GM12878 (cell line): Measurements from ENCODE around the gene USP34.

Experiments used
- ATF3 ChIP-seq: IDR thresholded peaks from 2 replicates; pipeline ENCODE4 v1.6.1; 2011; ENCODE audit warnings: low read depth, mild to moderate bottlenecking, low read length, moderate library complexity, borderline replicate concordance; ENCODE audit errors: extremely low read depth
- CTCF ChIP-seq, 3 experiments: IDR thresholded peaks in 2 of 3; conservative IDR thresholded peaks in 1 of 3; 2 replicates each; pipeline ENCODE4 v1.5.1; 2011; ENCODE audit warnings: low read depth in 3 of 3, low read length in 3 of 3, mild to moderate bottlenecking in 3 of 3, control low read depth in 2 of 3, moderate library complexity in 2 of 3, inconsistent platforms in 1 of 3, mixed read lengths in 1 of 3; ENCODE audit not compliant: control insufficient read depth in 2 of 3, insufficient read depth in 1 of 3; ENCODE audit errors: extremely low read depth in 1 of 3
- EP300 ChIP-seq, 2 experiments: fragments of 150-350 bp in 1 of 2; IDR thresholded peaks; 2 replicates each; pipeline ENCODE4 v1.6.1; 2011 to 2012; ENCODE audit warnings: low read depth in 2 of 2, low read length in 2 of 2, borderline replicate concordance in 1 of 2, improper control_type of control experiment in 1 of 2, inconsistent platforms in 1 of 2; ENCODE audit not compliant: control insufficient read depth in 1 of 2
- ETV6 ChIP-seq, 2 experiments: fragments of 450-650 bp in 1 of 2; IDR thresholded peaks in 1 of 2; conservative IDR thresholded peaks in 1 of 2; 2 replicates each; pipeline ENCODE4 v1.6.1; 2014; ENCODE audit warnings: antibody characterized with exemption in 1 of 2, borderline replicate concordance in 1 of 2, low read depth in 1 of 2, mild to moderate bottlenecking in 1 of 2, moderate library complexity in 1 of 2
- HDAC2 ChIP-seq: fragments of 200-600 bp; sonication (generic); IDR thresholded peaks from 2 replicates; pipeline ENCODE4 v1.6.1; 2017
- JUND ChIP-seq: IDR thresholded peaks from 2 replicates; pipeline ENCODE4 v1.6.1; 2012; ENCODE audit warnings: low read depth, mild to moderate bottlenecking, low read length, improper control_type of control experiment, moderate library complexity
- MAX ChIP-seq: IDR thresholded peaks from 2 replicates; pipeline ENCODE4 v1.6.1; 2012; ENCODE audit warnings: low read depth, low read length, improper control_type of control experiment
- MLLT1 ChIP-seq: fragments of 450-650 bp; IDR thresholded peaks from 2 replicates; pipeline ENCODE4 v1.6.1; 2016; ENCODE audit warnings: mild to moderate bottlenecking
- RELA ChIP-seq: fragments of 450-650 bp; IDR thresholded peaks from 2 replicates; pipeline ENCODE4 v1.8.0; 2014; ENCODE audit warnings: borderline replicate concordance; ENCODE audit not compliant: partially characterized antibody
- REST ChIP-seq: IDR thresholded peaks from 2 replicates; pipeline ENCODE4 v1.6.1; 2012; ENCODE audit warnings: mild to moderate bottlenecking, low read depth, low read length
- RFX5 ChIP-seq: IDR thresholded peaks from 2 replicates; pipeline ENCODE4 v1.6.1; 2011; ENCODE audit warnings: low read depth, low read length, improper control_type of control experiment
- YY1 ChIP-seq: IDR thresholded peaks from 2 replicates; pipeline ENCODE4 v1.6.1; 2011; ENCODE audit warnings: low read depth, mild to moderate bottlenecking, low read length

- TF ChIP-seq JUND (no peak), ETV6 (conservative IDR thresholded peaks at IDR 0.05 in 1 of 2, IDR thresholded peaks at IDR 0.05 in 1 of 2; ENCODE audit: borderline replicate concordance in 1 of 2, low read depth in 1 of 2) (no peak), CTCF (IDR thresholded peaks at IDR 0.05 in 2 of 3, conservative IDR thresholded peaks at IDR 0.05 in 1 of 3; ENCODE audit: control insufficient read depth in 2 of 3, extremely low read depth in 1 of 3, insufficient read depth in 1 of 3, low read depth in 3 of 3, low read length in 3 of 3) (no peak), RELA (no peak), MAX (no peak), YY1 (no peak), HDAC2 (no peak), MLLT1 (no peak), EP300 (IDR thresholded peaks at IDR 0.05; ENCODE audit: borderline replicate concordance in 1 of 2, control insufficient read depth in 1 of 2, low read depth in 2 of 2, low read length in 2 of 2) (no peak), ATF3 (no peak), REST (no peak), RFX5 (no peak)
These were observed 274.2 kb downstream of the USP34 start for GRCh38 chr2:61196671-61197070.
